Caki2 (cell line): Measurements from ENCODE around the gene BPIFB6. TPM values are rescaled to one million over a fixed set of nuclear protein-coding genes. Genes with fewer than 3 reads are reported as not detected.
"Not testable (repeated sequence)": the region's sequence is repeated elsewhere in the genome, so short reads cannot be mapped to it uniquely, and the experiment has no call there.

ENCODE experiments used
- DNase-seq: peaks from one replicate; pipeline ENCODE4 v3.0.0-alpha.2; 2015; ENCODE audit warnings: low read depth
- in situ Hi-C: cut with HindIII; loops from 2 replicates; pipeline ENCODE4 v1.10.0; 2016; ENCODE audit warnings: low sequenced_read_pairs, low pct_unique_long_range_greater_than_20kb, mixed read lengths
- total RNA-seq: library from RNA; depleted of rRNA; stranded (reverse); fragments of >200 nt; shearing (Covaris generic); gene quantifications from 2 replicates; pipeline ENCODE4 v1.2.3, GENCODE V29; 2014; ENCODE audit warnings: low replicate concordance

Gene BPIFB6
- total RNA-seq, 1 experiment from 2014 or later, result not detected

- in situ Hi-C loops, result no loop called here
- no peak for DNase-seq
Observed at GRCh38 chr20:33043731-33044181, 12.3 kb downstream of the BPIFB6 start.

GRCh38 chr20:33045129-33045721 lies 13.8 kb downstream of the BPIFB6 start:
- DNase-seq, in situ Hi-C loops: not testable (repeated sequence)

- no peak for DNase-seq
- in situ Hi-C loops, result no loop called here
Observed at GRCh38 chr20:33046412-33046811, 15.0 kb downstream of the BPIFB6 start.

- DNase-seq, result no peak
- in situ Hi-C loops, result no loop called here
Observed at GRCh38 chr20:33051333-33051732, 19.9 kb downstream of the BPIFB6 start.

GRCh38 chr20:33053291-33054106 lies 22.1 kb downstream of the BPIFB6 start, which contains the start of gene BPIFB3:
Gene BPIFB3, plus strand, starts transcription at chr20:33053903. Its CDS starts 1,533 bp downstream, at chr20:33055436.
- DNase-seq, result no peak
- in situ Hi-C loops, result no loop called here

- no peak for DNase-seq
- in situ Hi-C loops, result no loop called here
Observed at GRCh38 chr20:33054381-33054780, 22.9 kb downstream of the BPIFB6 start.

- DNase-seq, result no peak
- in situ Hi-C loops, result no loop called here
Observed at GRCh38 chr20:33054791-33055190, 23.3 kb downstream of the BPIFB6 start.

GRCh38 chr20:33059136-33059535 lies 27.7 kb downstream of the BPIFB6 start:
- in situ Hi-C loops, result no loop called here
- no peak for DNase-seq

- no peak for DNase-seq
- in situ Hi-C loops, result no loop called here
Observed at GRCh38 chr20:33059741-33060390, 28.4 kb downstream of the BPIFB6 start.

- no peak for DNase-seq
- in situ Hi-C loops, result no loop called here
Observed at GRCh38 chr20:33061658-33062028, 30.2 kb downstream of the BPIFB6 start.

- in situ Hi-C loops, result no loop called here
- no peak for DNase-seq
Observed at GRCh38 chr20:33062105-33062824, 30.8 kb downstream of the BPIFB6 start.

GRCh38 chr20:33062825-33063149 lies 31.3 kb downstream of the BPIFB6 start:
- DNase-seq, result no peak
- in situ Hi-C loops, result no loop called here

GRCh38 chr20:33063271-33063670 lies 31.8 kb downstream of the BPIFB6 start:
- DNase-seq, result no peak
- in situ Hi-C loops, result no loop called here

- DNase-seq, result no peak
- in situ Hi-C loops, result no loop called here
Observed at GRCh38 chr20:33064572-33065287, 33.3 kb downstream of the BPIFB6 start.

- in situ Hi-C loops, result no loop called here
- DNase-seq, result no peak
Observed at GRCh38 chr20:33065785-33066184, 34.3 kb downstream of the BPIFB6 start.

- in situ Hi-C loops, result no loop called here
- no peak for DNase-seq
Observed at GRCh38 chr20:33067806-33068205, 36.4 kb downstream of the BPIFB6 start.

- in situ Hi-C loops, result no loop called here
- DNase-seq, result no peak
Observed at GRCh38 chr20:33068251-33068939, 36.9 kb downstream of the BPIFB6 start.

GRCh38 chr20:33069673-33070072 lies 38.2 kb downstream of the BPIFB6 start:
- in situ Hi-C loops, result loop anchor here (10.0 kb wide), 1 partner anchor 145 kb away; no protein-coding TSS in a partner anchor
- no peak for DNase-seq
